GM21717 (cell line): ENCODE data around the gene ABO.
"Not testable (repeated sequence)": the region's sequence is repeated elsewhere in the genome, so short reads cannot be mapped to it uniquely, and the experiment has no call there.

Source experiments
- ATAC-seq: cut with Tn5 transposase; IDR thresholded peaks from one replicate; pipeline ENCODE4 v1.9.1; 2021; ENCODE audit warnings: mild to moderate bottlenecking, moderate library complexity; ENCODE audit not compliant: unreplicated experiment

ABO gene

GRCh38 chr9:133226219-133227171 lies 48.5 kb downstream of the ABO start:
- ATAC-seq, result no peak

GRCh38 chr9:133225171-133226011 lies 49.6 kb downstream of the ABO start:
- ATAC-seq, result no peak

- no peak for ATAC-seq
Measured at GRCh38 chr9:133224762-133225161, 50.2 kb downstream of the ABO start.

DNA sequence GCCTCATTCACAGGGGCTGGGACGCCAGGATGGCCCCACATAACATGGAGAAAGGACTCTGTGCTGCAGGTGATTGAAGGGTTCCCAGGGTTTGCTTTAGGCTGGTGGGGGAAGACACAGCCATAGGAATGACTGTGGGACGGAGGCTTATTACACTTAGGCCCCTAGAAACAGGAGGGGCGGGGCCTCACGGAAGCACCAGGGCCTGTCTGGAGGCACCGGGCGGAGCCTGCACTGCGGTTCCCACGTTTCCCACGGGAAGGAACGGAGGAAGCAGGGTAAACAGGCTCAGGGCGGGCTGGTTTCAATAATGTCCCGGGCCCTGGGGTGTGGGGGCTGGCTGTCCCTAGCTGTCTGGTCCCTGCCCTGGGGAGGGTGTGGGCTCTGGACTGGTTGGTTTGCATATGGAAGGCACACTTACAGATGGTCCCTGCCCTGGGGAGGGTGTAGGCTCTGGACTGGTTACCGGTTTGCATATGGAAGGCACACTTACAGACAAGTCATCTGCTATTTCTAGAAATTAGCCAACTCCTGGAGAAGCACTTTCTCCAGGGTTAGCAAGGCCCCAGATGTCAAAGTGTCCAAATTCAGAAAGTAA lies 51.7 kb downstream of the ABO start:
- not testable (repeated sequence) for ATAC-seq

- ATAC-seq, result not testable (repeated sequence)
Measured at GRCh38 chr9:133221994-133222393, 53.0 kb downstream of the ABO start.

GRCh38 chr9:133221177-133221809 lies 53.7 kb downstream of the ABO start:
- ATAC-seq, result no peak

- ATAC-seq, result not testable (repeated sequence)
Measured at GRCh38 chr9:133218049-133218975, 56.7 kb downstream of the ABO start.

- ATAC-seq, result not testable (repeated sequence)
Measured at GRCh38 chr9:133217333-133217988, 57.5 kb downstream of the ABO start.

GRCh38 chr9:133214276-133214675 lies 60.7 kb downstream of the ABO start:
- not testable (repeated sequence) for ATAC-seq

GRCh38 chr9:133210609-133211008 lies 64.4 kb downstream of the ABO start:
- ATAC-seq, result no peak

DNA sequence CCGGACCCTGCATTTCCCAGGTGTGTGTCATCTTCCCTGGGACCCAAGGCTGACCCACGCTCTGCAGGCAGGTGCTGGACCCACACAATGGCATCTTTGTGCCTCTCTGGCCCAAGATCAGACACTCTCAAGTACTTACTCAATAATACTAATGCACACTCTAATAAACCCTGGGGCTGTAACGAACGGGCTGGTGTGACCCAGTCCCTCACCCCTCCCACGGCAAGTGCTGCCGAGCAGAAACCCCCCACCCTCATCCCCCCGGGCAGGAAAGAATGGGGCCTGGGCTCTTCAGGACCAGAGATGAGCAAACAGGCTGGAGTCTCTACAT lies 64.8 kb downstream of the ABO start:
- ATAC-seq, result no peak

DNA sequence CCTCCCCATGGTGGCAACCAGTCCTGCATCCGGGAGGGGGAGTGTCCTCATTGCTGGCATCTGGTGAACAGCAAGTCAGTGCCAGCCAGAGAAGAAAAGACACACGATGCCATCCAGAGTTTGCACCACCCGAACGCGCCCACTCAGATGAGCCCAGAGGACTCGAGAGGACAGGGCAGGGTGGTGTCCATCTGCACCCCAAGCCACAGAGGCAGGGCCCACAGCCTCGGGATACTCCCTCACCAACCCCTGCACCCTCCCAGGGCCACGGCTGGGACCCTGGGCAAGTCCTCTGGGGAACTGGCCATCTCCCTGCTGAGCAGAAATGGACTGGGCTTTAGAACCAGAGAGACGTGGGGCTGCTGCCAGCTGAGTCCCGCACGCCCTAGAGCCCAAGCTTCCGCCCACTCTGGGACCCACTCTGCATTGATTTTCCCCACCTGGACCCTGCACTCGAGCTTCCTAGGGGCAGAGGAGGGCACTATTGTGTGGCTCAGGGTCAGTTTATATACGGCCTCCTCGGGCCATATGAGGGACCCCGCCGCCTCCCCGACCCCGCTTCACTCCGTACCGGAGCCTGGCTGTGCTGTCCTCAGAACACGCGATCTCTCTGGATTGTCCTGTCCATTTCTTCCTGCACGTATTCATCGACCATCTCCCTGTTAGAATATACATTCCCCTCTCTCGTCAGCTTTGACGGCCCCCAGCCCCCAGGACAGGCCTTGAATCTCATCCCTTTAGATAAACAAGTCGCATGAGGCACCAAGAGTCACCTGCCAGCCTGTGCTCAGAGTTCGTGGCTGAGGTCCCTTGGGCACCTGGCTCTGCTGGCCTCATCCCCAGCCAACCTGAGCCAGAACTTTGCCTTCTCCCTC lies 65.4 kb downstream of the ABO start:
- ATAC-seq, result not testable (repeated sequence)

- not testable (repeated sequence) for ATAC-seq
Measured at GRCh38 chr9:133208880-133209300, 66.1 kb downstream of the ABO start, which contains the start of gene OBP2B. Gene OBP2B (minus strand): TSS chr9:133209250. CDS start chr9:133209199, 51 bp downstream.

DNA sequence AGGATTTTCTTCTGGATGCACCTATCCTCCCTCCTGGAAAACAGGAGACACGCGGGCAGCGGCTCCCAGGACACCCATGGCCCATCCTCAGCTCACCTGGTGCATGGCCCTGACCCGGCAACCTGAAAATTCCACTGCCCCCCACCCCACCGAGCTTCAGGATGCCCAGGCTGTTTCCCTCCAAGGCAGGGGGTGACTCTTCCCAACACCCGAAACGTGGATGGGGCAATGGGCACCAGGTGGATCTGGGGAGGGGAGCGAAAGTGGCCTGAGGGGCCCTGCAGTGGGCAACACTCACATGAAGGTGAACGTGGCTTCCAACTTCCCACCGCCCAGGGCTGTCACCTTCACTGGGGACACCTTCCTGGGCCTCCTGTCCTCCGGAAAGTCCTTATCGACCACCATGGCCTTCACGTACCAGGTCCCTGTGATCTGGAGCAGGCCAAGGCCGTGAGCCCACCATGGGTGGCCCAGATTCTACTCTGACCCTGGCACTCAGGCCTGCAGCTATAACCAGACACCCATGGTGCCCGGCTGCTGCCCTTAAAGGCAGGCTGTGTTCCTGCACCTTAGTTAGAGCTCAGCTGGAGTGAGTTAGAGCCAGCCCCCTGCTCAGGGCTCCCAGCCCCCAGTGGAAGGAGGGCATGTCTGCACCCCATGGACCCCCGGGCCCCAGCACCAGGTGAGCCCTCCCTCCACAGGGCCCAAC lies 66.7 kb downstream of the ABO start:
- ATAC-seq, result not testable (repeated sequence)

- no peak for ATAC-seq
Measured at GRCh38 chr9:133207540-133208170, 67.3 kb downstream of the ABO start.

GRCh38 chr9:133207021-133207531 lies 67.9 kb downstream of the ABO start:
- no peak for ATAC-seq
